Stimulated activated CD4-positive, alpha-beta T cell treated with anti-CD3 and anti-CD28 coated beads, Interleukin-2, amount 100 ng/mL, for 4 hours (primary cell): Measurements from ENCODE around the gene U2AF2.
"Not testable (repeated sequence)": the region's sequence is repeated elsewhere in the genome, so short reads cannot be mapped to it uniquely, and the experiment has no call there.

Experiments
- DNase-seq: peaks from one replicate; pipeline ENCODE4 v3.0.0-alpha.2; 2020; ENCODE audit warnings: low read depth

The U2AF2 gene

GRCh38 chr19:55712804-55713631, 58.2 kb downstream of the U2AF2 start:
- DNase-seq: no peak

GRCh38 chr19:55716531-55716930, 61.7 kb downstream of the U2AF2 start:
- DNase-seq: no peak

GRCh38 chr19:55717251-55717650, 62.4 kb downstream of the U2AF2 start:
- no peak for DNase-seq

- DNase-seq: not testable (repeated sequence)
These were observed 63.3 kb downstream of the U2AF2 start for GRCh38 chr19:55717879-55718711.

GRCh38 chr19:55720214-55720746, 65.4 kb downstream of the U2AF2 start:
- no peak for DNase-seq

GRCh38 chr19:55720801-55721200, 66.0 kb downstream of the U2AF2 start:
- no peak for DNase-seq

GRCh38 chr19:55723491-55723890, 68.7 kb downstream of the U2AF2 start:
- DNase-seq: no peak
